Measurements from ENCODE around the gene SPAG5. TPM values are rescaled to one million over a fixed set of nuclear protein-coding genes. Genes with fewer than 3 reads are reported as not detected.

The SPAG5 gene
- total RNA-seq, 1 experiment from 2014 or later = 113 TPM

DNA sequence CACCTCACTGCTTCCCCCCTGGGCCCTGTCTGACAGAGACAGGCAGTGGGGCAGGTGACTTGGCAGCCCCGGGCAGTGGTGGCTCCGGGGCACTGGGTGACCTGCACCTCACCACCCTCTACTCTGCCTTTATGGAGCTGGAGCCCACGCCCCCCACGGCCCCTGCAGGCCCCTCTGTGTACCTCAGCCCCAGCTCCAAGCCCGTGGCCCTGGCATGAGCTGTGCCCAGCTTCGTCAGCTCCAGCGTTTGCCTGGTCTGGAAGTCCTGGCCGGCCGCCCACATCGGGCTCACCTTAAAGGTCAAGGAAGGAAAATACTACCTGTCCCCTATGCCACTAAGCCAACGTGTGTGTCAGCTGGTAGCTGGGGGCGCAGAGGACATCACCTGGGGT lies 61.6 kb downstream of the SPAG5 start:
- no peak for DNase-seq
- BruUV-seq (replicated peaks) = no TSS peak
- H3K36me3 ChIP-seq (ENCODE audit: control insufficient read depth, insufficient read depth, low read length) = no peaks in the 10 kb centered on the region
- no peaks in the 10 kb centered on the region; the same call in 1 of the 2 replicates for H3K4me1 ChIP-seq
- H3K4me3 Mint-ChIP-seq (ENCODE audit: unreplicated experiment) = no peak overlapping the region
- intact Hi-C loops (cut with micrococcal nuclease; ENCODE audit: unreplicated experiment) = no loop called here
- ChIA-PET POLR2A (no interaction called here), CTCF (no interaction called here)
- no peak overlapping the region for H3K27ac Mint-ChIP-seq (ENCODE audit: unreplicated experiment)
- TF ChIP-seq, protein P1, sequence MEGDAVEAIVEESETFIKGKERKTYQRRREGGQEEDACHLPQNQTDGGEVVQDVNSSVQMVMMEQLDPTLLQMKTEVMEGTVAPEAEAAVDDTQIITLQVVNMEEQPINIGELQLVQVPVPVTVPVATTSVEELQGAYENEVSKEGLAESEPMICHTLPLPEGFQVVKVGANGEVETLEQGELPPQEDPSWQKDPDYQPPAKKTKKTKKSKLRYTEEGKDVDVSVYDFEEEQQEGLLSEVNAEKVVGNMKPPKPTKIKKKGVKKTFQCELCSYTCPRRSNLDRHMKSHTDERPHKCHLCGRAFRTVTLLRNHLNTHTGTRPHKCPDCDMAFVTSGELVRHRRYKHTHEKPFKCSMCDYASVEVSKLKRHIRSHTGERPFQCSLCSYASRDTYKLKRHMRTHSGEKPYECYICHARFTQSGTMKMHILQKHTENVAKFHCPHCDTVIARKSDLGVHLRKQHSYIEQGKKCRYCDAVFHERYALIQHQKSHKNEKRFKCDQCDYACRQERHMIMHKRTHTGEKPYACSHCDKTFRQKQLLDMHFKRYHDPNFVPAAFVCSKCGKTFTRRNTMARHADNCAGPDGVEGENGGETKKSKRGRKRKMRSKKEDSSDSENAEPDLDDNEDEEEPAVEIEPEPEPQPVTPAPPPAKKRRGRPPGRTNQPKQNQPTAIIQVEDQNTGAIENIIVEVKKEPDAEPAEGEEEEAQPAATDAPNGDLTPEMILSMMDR (IDR thresholded peaks at IDR 0.05; ENCODE audit: insufficient read depth in 1 of 2, low read depth in 1 of 2, low read length in 1 of 2, severe bottlenecking in 1 of 2, unreplicated experiment in 1 of 2) = no peak
- no peaks in the 10 kb centered on the region for H3K4me1 Mint-ChIP-seq (ENCODE audit: low read depth, unreplicated experiment)
- H3K9me3 ChIP-seq = no peaks in the 10 kb centered on the region
- no peaks in the 10 kb centered on the region for H3K27me3 Mint-ChIP-seq (ENCODE audit: insufficient read depth, unreplicated experiment)
- no peak overlapping the region for H3K4me3 ChIP-seq (ENCODE audit: low read depth, low read length)
- no peaks in the 10 kb centered on the region for H3K27me3 ChIP-seq (replicated peaks; ENCODE audit: control insufficient read depth, insufficient read depth, low read length)
- no peaks in the 10 kb centered on the region for H3K9me3 Mint-ChIP-seq (ENCODE audit: unreplicated experiment)
- H3K36me3 Mint-ChIP-seq (ENCODE audit: insufficient read depth, unreplicated experiment) = no peaks in the 10 kb centered on the region

DNA sequence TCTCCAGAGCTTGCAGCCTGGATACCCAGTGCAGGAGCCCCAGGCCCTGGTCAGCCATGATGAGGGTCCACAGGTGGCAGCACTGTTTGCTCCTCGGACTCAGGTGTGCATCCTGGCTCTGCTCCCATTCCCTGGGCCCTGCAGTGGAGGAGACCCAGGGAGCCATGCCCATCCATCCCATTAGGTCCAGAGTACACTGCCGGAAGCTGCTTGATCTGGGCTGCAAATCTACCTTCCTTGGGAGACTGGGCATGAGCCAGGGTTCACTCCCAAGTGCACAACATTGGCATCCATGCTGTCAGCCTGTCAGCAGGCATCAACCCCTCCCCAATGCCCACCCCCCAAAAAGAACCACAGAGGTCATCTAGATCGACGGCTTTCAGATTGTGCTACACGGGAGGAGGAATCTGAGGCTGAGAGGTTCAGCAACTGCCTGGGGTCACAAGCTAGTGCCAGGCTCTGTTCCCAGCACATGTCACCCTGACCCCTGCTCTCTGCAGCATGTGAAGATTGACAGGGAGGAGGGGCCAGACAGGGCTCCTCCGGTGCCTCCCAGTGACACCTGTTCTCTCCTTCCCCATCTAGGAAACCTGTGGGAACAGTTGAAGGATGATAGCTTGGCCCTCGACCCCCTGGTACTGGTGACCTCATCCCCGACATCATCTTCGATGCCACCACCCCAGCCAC lies 62.1 kb downstream of the SPAG5 start:
- H3K36me3 Mint-ChIP-seq (ENCODE audit: insufficient read depth, unreplicated experiment) = no peaks in the 10 kb centered on the region
- Histone ChIP-seq H3K4me3 (ENCODE audit: low read depth, low read length) (no peak overlapping the region), H3K36me3 (ENCODE audit: control insufficient read depth, insufficient read depth, low read length) (no peaks in the 10 kb centered on the region), H3K4me1 (no peaks in the 10 kb centered on the region; the same call in 1 of the 2 replicates), H3K27me3 (replicated peaks; ENCODE audit: control insufficient read depth, insufficient read depth, low read length) (no peaks in the 10 kb centered on the region), H3K9me3 (no peaks in the 10 kb centered on the region)
- no peaks in the 10 kb centered on the region for H3K4me1 Mint-ChIP-seq (ENCODE audit: low read depth, unreplicated experiment)
- POLR2A ChIA-PET = no interaction called here
- no peaks in the 10 kb centered on the region for H3K9me3 Mint-ChIP-seq (ENCODE audit: unreplicated experiment)
- TF ChIP-seq, protein P1 (IDR thresholded peaks at IDR 0.05; ENCODE audit: insufficient read depth in 1 of 2, low read depth in 1 of 2, low read length in 1 of 2, severe bottlenecking in 1 of 2, unreplicated experiment in 1 of 2) = no peak
- no peak for DNase-seq
- intact Hi-C loops (cut with micrococcal nuclease; ENCODE audit: unreplicated experiment) = no loop called here
- CTCF ChIA-PET = interaction anchor here (1.2 kb wide), 1 partner anchor 39 kb away, joined by 3 read pairs; no protein-coding TSS in a partner anchor
- no peak overlapping the region for H3K4me3 Mint-ChIP-seq (ENCODE audit: unreplicated experiment)
- H3K27me3 Mint-ChIP-seq (ENCODE audit: insufficient read depth, unreplicated experiment) = no peaks in the 10 kb centered on the region
- no peak overlapping the region for H3K27ac Mint-ChIP-seq (ENCODE audit: unreplicated experiment)
- BruUV-seq (replicated peaks) = no TSS peak

DNA sequence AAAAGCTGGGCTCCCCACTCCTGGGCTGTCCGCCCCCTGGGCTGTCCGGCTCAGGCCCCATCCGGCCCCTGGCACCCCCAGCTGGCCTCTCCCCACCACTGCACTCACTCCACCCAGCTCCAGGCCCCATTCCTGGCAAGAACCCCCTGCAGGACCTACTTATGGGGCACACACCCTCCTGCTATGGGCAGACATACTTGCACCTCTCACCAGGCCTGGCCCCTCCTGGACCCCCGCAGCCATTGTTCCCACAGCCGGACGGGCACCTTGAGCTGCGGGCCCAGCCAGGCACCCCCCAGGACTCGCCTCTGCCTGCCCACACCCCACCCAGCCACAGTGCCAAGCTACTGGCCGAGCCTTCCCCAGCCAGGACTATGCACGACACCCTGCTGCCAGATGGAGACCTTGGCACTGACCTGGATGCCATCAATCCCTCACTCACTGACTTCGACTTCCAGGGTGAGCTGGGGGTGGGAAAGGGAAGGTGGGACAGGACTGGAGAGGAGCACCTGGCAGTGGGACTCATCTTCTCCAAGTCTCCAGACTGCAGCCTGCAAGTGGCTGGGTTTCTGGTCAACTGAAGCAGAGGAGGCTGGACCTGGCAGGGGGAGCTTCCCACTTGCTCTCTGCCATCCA lies 64.0 kb downstream of the SPAG5 start:
- no peaks in the 10 kb centered on the region for H3K4me1 Mint-ChIP-seq (ENCODE audit: low read depth, unreplicated experiment)
- ChIA-PET POLR2A (no interaction called here), CTCF (interaction anchor here (0.5 to 1.2 kb wide), 3 partner anchors 41 to 614 kb away, joined by 3 to 4 read pairs (median 3); no protein-coding TSS in a partner anchor)
- no peaks in the 10 kb centered on the region for H3K9me3 ChIP-seq
- H3K27me3 Mint-ChIP-seq (ENCODE audit: insufficient read depth, unreplicated experiment) = no peaks in the 10 kb centered on the region
- no peaks in the 10 kb centered on the region for H3K36me3 ChIP-seq (ENCODE audit: control insufficient read depth, insufficient read depth, low read length)
- no TSS peak for BruUV-seq (replicated peaks)
- H3K4me1 ChIP-seq = no peaks in the 10 kb centered on the region; the same call in 1 of the 2 replicates
- intact Hi-C loops (cut with micrococcal nuclease; ENCODE audit: unreplicated experiment) = no loop called here
- H3K9me3 Mint-ChIP-seq (ENCODE audit: unreplicated experiment) = no peaks in the 10 kb centered on the region
- DNase-seq = no peak
- H3K36me3 Mint-ChIP-seq (ENCODE audit: insufficient read depth, unreplicated experiment) = no peaks in the 10 kb centered on the region
- no peaks in the 10 kb centered on the region for H3K27me3 ChIP-seq (replicated peaks; ENCODE audit: control insufficient read depth, insufficient read depth, low read length)
- no peak overlapping the region for H3K4me3 Mint-ChIP-seq (ENCODE audit: unreplicated experiment)
- no peak overlapping the region for H3K4me3 ChIP-seq (ENCODE audit: low read depth, low read length)
- no peak overlapping the region for H3K27ac Mint-ChIP-seq (ENCODE audit: unreplicated experiment)
- TF ChIP-seq, protein P1 (IDR thresholded peaks at IDR 0.05; ENCODE audit: insufficient read depth in 1 of 2, low read depth in 1 of 2, low read length in 1 of 2, severe bottlenecking in 1 of 2, unreplicated experiment in 1 of 2) = no peak

Measured in Caco-2 (cell line).